H1 (cell line): ENCODE results near the gene TMEM161B. TPM values are rescaled to one million over a fixed set of nuclear protein-coding genes. Genes with fewer than 3 reads are reported as not detected.

ENCODE experiments used
- CTCF ChIA-PET: fragments of 300-600 bp; sonication (Branson Sonifier 250); formaldehyde crosslinking; loops from one replicate; lab custom pipeline; 2021; ENCODE audit not compliant: partially characterized antibody; lab: Charles Lee
- POLR2A ChIA-PET: fragments of 300-600 bp; sonication (Branson Sonifier 250); formaldehyde crosslinking; loops from one replicate; lab custom pipeline; 2021; ENCODE audit warnings: inconsistent platforms; ENCODE audit not compliant: partially characterized antibody; lab: Charles Lee
- DNase-seq, 2 experiments: peaks; one replicate each; pipeline versions ENCODE4 v3.0.0 to v3.0.0-alpha.2; 2010 to 2022; ENCODE audit warnings: low spot score in 2 of 2, low read depth in 1 of 2, mixed read lengths in 1 of 2
- FAIRE-seq: peaks from 2 replicates; lab custom pipeline; 2011; peaks lifted over from hg19 to GRCh38; lab: Jason Lieb, UNC
- H2AFZ ChIP-seq: 2 replicates; pipeline ENCODE4 v1.8.1; 2012; ENCODE audit warnings: low read length, inconsistent platforms
- H2AK5ac ChIP-seq: 2 replicates; pipeline ENCODE4 v1.6.1; 2013; ENCODE audit warnings: low read depth, low read length
- H2BK120ac ChIP-seq: replicated peaks from 2 replicates; pipeline ENCODE3; 2013; ENCODE audit warnings: low read depth, low read length, inconsistent platforms
- H2BK12ac ChIP-seq: 2 replicates; pipeline ENCODE4 v1.6.1; 2013; ENCODE audit warnings: low read depth, low read length
- H2BK15ac ChIP-seq: 2 replicates; pipeline ENCODE4 v1.6.1; 2013; ENCODE audit warnings: low read length
- H2BK20ac ChIP-seq: 2 replicates; pipeline ENCODE4 v1.6.1; 2013; ENCODE audit warnings: low read length
- H2BK5ac ChIP-seq: 2 replicates; pipeline ENCODE4 v1.6.1; 2013; ENCODE audit warnings: low read depth, low read length
- H3K14ac ChIP-seq: 2 replicates; pipeline ENCODE4 v1.6.1; 2013; ENCODE audit warnings: inconsistent platforms; ENCODE audit not compliant: insufficient read length
- H3K18ac ChIP-seq: 2 replicates; pipeline ENCODE4 v1.6.1; 2013; ENCODE audit warnings: low read length; ENCODE audit errors: extremely low read depth
- H3K23ac ChIP-seq: 2 replicates; pipeline ENCODE4 v1.6.1; 2013; ENCODE audit warnings: inconsistent platforms; ENCODE audit not compliant: insufficient read length
- H3K23me2 ChIP-seq: 2 replicates; pipeline ENCODE4 v1.6.1; 2013; ENCODE audit warnings: low read depth, low read length
- H3K27ac ChIP-seq: 2 replicates; pipeline ENCODE4 v1.6.1; 2011; ENCODE audit warnings: low read depth, low read length, inconsistent platforms
- H3K27me3 ChIP-seq, 4 experiments: replicated peaks in 1 of 4; 1 replicate in 1 of 4; 2 replicates in 3 of 4; pipeline versions ENCODE4 v1.6.1 to v1.8.1; 2011 to 2013; ENCODE audit warnings: low read length in 3 of 4, mild to moderate bottlenecking in 3 of 4, inconsistent platforms in 2 of 4, mixed read lengths in 2 of 4, moderate library complexity in 1 of 4; ENCODE audit not compliant: control insufficient read depth in 3 of 4, insufficient read depth in 3 of 4; ENCODE audit errors: extremely low read depth in 1 of 4
- H3K36me3 ChIP-seq, 4 experiments: 2 replicates each; pipeline versions ENCODE4 v1.6.1 to v1.8.1; 2011 to 2013; ENCODE audit warnings: mild to moderate bottlenecking in 4 of 4, low read length in 3 of 4, moderate library complexity in 2 of 4, control low read depth in 1 of 4, inconsistent platforms in 1 of 4; ENCODE audit not compliant: insufficient read depth in 4 of 4, control insufficient read depth in 2 of 4
- H3K4ac ChIP-seq: replicated peaks from 2 replicates; pipeline ENCODE3; 2013; ENCODE audit warnings: low read length, low read depth, mixed read lengths, inconsistent platforms; ENCODE audit not compliant: insufficient read length
- H3K4me1 ChIP-seq, 4 experiments: replicated peaks in 1 of 4; 1 replicate in 1 of 4; 2 replicates in 3 of 4; pipeline versions ENCODE4 v1.6.1 to v1.8.1; 2011 to 2013; ENCODE audit warnings: low read length in 3 of 4, inconsistent platforms in 2 of 4, mixed read lengths in 1 of 4; ENCODE audit not compliant: insufficient read depth in 4 of 4, control insufficient read depth in 3 of 4
- H3K4me2 ChIP-seq, 2 experiments: 2 replicates each; pipeline versions ENCODE4 v1.6.1 to v1.8.1; 2011 to 2013; ENCODE audit warnings: low read depth in 2 of 2, low read length in 2 of 2, control low read depth in 1 of 2, inconsistent platforms in 1 of 2, mild to moderate bottlenecking in 1 of 2; ENCODE audit not compliant: insufficient read depth in 1 of 2
- H3K4me3 ChIP-seq, 4 experiments: fragments of 200-600, 300-600 bp in 1 of 4; sonication (generic), shearing (Covaris generic), sonication (Bioruptor Twin) in 1 of 4; 2 replicates each; pipeline versions ENCODE4 v1.5.1 to v1.8.1; 2011 to 2016; ENCODE audit warnings: low read length in 4 of 4, low read depth in 3 of 4, control low read depth in 2 of 4, inconsistent platforms in 2 of 4, mild to moderate bottlenecking in 2 of 4, mixed read lengths in 1 of 4, moderate library complexity in 1 of 4; ENCODE audit not compliant: insufficient read depth in 2 of 4; ENCODE audit errors: extremely low read depth in 1 of 4
- H3K56ac ChIP-seq: replicated peaks from 2 replicates; pipeline ENCODE3; 2013; ENCODE audit warnings: low read depth, mild to moderate bottlenecking, mixed read lengths, low read length, inconsistent platforms; ENCODE audit not compliant: insufficient read length
- H3K79me1 ChIP-seq: 2 replicates; pipeline ENCODE4 v1.6.1; 2013; ENCODE audit warnings: low read depth, low read length, control low read depth
- H3K79me2 ChIP-seq, 2 experiments: 2 replicates each; pipeline versions ENCODE4 v1.6.1 to v1.8.1; 2012 to 2013; ENCODE audit warnings: low read length in 2 of 2, mild to moderate bottlenecking in 2 of 2, inconsistent platforms in 1 of 2; ENCODE audit not compliant: insufficient read depth in 2 of 2, control insufficient read depth in 1 of 2
- H3K9ac ChIP-seq, 4 experiments: replicated peaks in 1 of 4; 1 replicate in 1 of 4; 2 replicates in 3 of 4; pipeline versions ENCODE4 v1.6.1 to v1.8.1; 2011 to 2013; ENCODE audit warnings: low read depth in 3 of 4, low read length in 3 of 4, control low read depth in 2 of 4, mild to moderate bottlenecking in 2 of 4, moderate library complexity in 2 of 4, inconsistent platforms in 1 of 4; ENCODE audit errors: extremely low read depth in 1 of 4
- H3K9me3 ChIP-seq, 2 experiments: 2 replicates each; pipeline versions ENCODE4 v1.6.1 to v1.8.1; 2012 to 2013; ENCODE audit warnings: mild to moderate bottlenecking in 2 of 2, moderate library complexity in 2 of 2, control low read depth in 1 of 2, inconsistent platforms in 1 of 2, low read depth in 1 of 2, low read length in 1 of 2, mixed read lengths in 1 of 2; ENCODE audit not compliant: insufficient read depth in 2 of 2
- H4K20me1 ChIP-seq, 2 experiments: replicated peaks in 1 of 2; 2 replicates each; pipeline versions ENCODE3 to v1.8.1; 2011 to 2013; ENCODE audit warnings: inconsistent platforms in 2 of 2, low read length in 2 of 2, mild to moderate bottlenecking in 1 of 2; ENCODE audit not compliant: insufficient read depth in 2 of 2, control insufficient read depth in 1 of 2
- H4K5ac ChIP-seq: 2 replicates; pipeline ENCODE4 v1.6.1; 2013; ENCODE audit warnings: low read length, low read depth, mixed read lengths, inconsistent platforms; ENCODE audit not compliant: insufficient read length
- H4K8ac ChIP-seq: 2 replicates; pipeline ENCODE4 v1.8.0; 2013; ENCODE audit warnings: mild to moderate bottlenecking, moderate library complexity, low read length, inconsistent platforms; ENCODE audit not compliant: insufficient read depth; ENCODE audit errors: extremely low read depth
- H4K91ac ChIP-seq: replicated peaks from 2 replicates; pipeline ENCODE3; 2013; ENCODE audit warnings: low read length, mixed read lengths, inconsistent platforms; ENCODE audit not compliant: insufficient read length
- EP300 ChIP-seq, 2 experiments: IDR thresholded peaks; 1 replicate in 1 of 2; 2 replicates in 1 of 2; pipeline ENCODE4 v1.6.1; 2011 to 2012; ENCODE audit warnings: low read depth in 2 of 2, low read length in 2 of 2, mild to moderate bottlenecking in 2 of 2, borderline replicate concordance in 1 of 2, inconsistent platforms in 1 of 2, moderate library complexity in 1 of 2
- JUN ChIP-seq: IDR thresholded peaks from 2 replicates; pipeline ENCODE4 v1.6.1; 2011; ENCODE audit warnings: low read depth, mild to moderate bottlenecking, improper control_type of control experiment, low read length
- WGBS, 2 experiments: shearing (Covaris generic) in 1 of 2; methylation state at CpG; one replicate each; pipeline versions ENCODE4 v1.1.6 to v1.1.7; 2013 to 2015; ENCODE audit warnings: low lambda C conversion rate in 2 of 2, mixed read lengths in 2 of 2, inconsistent platforms in 1 of 2, low coverage in 1 of 2, missing lambda C conversion rate in 1 of 2; ENCODE audit not compliant: insufficient replicate concordance in 2 of 2, insufficient coverage in 1 of 2, insufficient read length in 1 of 2; ENCODE audit errors: extremely low coverage in 1 of 2, missing lambda C conversion rate in 1 of 2; 5-methylcytosine and 5-hydroxymethylcytosine counted together
- polyA plus RNA-seq, 7 experiments: library from polyadenylated mRNA; depleted of rRNA in 3 of 7; stranded (reverse) in 5 of 7; unstranded in 2 of 7; fragments of >200 nt in 5 of 7; fragments of 200-250 nt in 2 of 7; gene quantifications; 1 replicate in 5 of 7; 2 replicates in 1 of 7; 4 replicates in 1 of 7; pipeline versions ENCODE4 v1.2.1 to v1.2.3, GENCODE V29; 2011 to 2013; ENCODE audit warnings: missing spikeins in 2 of 7, mixed read lengths in 2 of 7
- total RNA-seq: library from RNA; stranded (reverse); fragmentation: NEBNext Ultra II Directional; extraction: Animal tissue kit (Norgen Biotek cat#: 25700); gene quantifications from 2 replicates; pipeline ENCODE4 v1.2.1, GENCODE V29; 2021

The TMEM161B gene
- total and polyA plus RNA-seq, 2 of the 8 experiments (the other 6 are each of a cell fraction or from before 2014, with no cell fraction given), result 7.4 to 13.8 TPM

- WGBS, 2 experiments, result 92% methylated on average over 9 of the region's 9 CpGs; no CpG with 5 or more reads in 1 of the 2 experiments
Observed at GRCh38 chr5:88188458-88189132, 80.0 kb downstream of the TMEM161B start.

More at GRCh38 chr5:88188458-88189132, 80.0 kb downstream of the TMEM161B start:
- no peaks in the 10 kb centered on the region for H3K79me2 ChIP-seq
- H3K79me1 ChIP-seq, result no peaks in the 10 kb centered on the region
- H2AK5ac ChIP-seq, result no peak overlapping the region
- H2AFZ ChIP-seq, result no peak overlapping the region
- H3K4me1 ChIP-seq, result peaks cover 0 to 2% (median 0%) of the 10 kb centered on the region in 4 experiments; a peak in 1 of 7 replicates
- no peak overlapping the region for H2BK5ac ChIP-seq
- no peak overlapping the region for H3K14ac ChIP-seq
- H2BK12ac ChIP-seq, result no peak overlapping the region
- DNase-seq, result no peak
- no peak overlapping the region for H3K56ac ChIP-seq
- no peak overlapping the region for H2BK15ac ChIP-seq
- no peak overlapping the region for H2BK120ac ChIP-seq
- H4K8ac ChIP-seq, result no peak overlapping the region
- no peak for FAIRE-seq
- no peak overlapping the region for H3K4me3 ChIP-seq
- no peak overlapping the region for H3K27ac ChIP-seq
- TF ChIP-seq JUN (no peak), EP300 (IDR thresholded peaks at IDR 0.05; ENCODE audit: borderline replicate concordance in 1 of 2, low read depth in 2 of 2, low read length in 2 of 2) (peak in 1 of 2 experiments; percentile 87; a peak in 1 of 3 replicates)
- POLR2A ChIA-PET, result no interaction called here
- H4K20me1 ChIP-seq, result no peaks in the 10 kb centered on the region
- H3K23me2 ChIP-seq, result no peaks in the 10 kb centered on the region
- H4K5ac ChIP-seq, result no peak overlapping the region
- no peak overlapping the region for H3K4ac ChIP-seq
- no peak overlapping the region for H3K18ac ChIP-seq
- no peak overlapping the region for H3K23ac ChIP-seq
- no peaks in the 10 kb centered on the region for H3K27me3 ChIP-seq
- H3K9me3 ChIP-seq, result peaks cover 5 to 12% of the 10 kb centered on the region in 2 experiments; a peak in 3 of 4 replicates
- CTCF ChIA-PET, result interaction anchor here (1.6 to 3.6 kb wide), 5 partner anchors 10 to 502 kb away, joined by 4 to 11 read pairs (median 6); no protein-coding TSS in a partner anchor
- no peak overlapping the region for H3K4me2 ChIP-seq
- H2BK20ac ChIP-seq, result no peak overlapping the region
- peaks cover 0 to 5% (median 0%) of the 10 kb centered on the region in 4 experiments; a peak in 2 of 8 replicates for H3K36me3 ChIP-seq
- no peak overlapping the region for H3K9ac ChIP-seq
- no peak overlapping the region for H4K91ac ChIP-seq
